IMR-90 (cell line): ENCODE results near the gene NADSYN1. TPM values are rescaled to one million over a fixed set of nuclear protein-coding genes. Genes with fewer than 3 reads are reported as not detected.

ENCODE experiments used
- ATAC-seq: fragments of 200-7000 bp; cut with Tn5 transposase; 2 replicates; pipeline ENCODE4 v1.9.1; 2020; ENCODE audit warnings: low read depth, mild to moderate bottlenecking, moderate library complexity
- BruUV-seq: library from RNA; stranded (reverse); fragments of 400-500 nt; replicated peaks from 2 replicates; lab custom pipeline; 2021; lab: Mats Ljungman, UMichigan
- CTCF ChIA-PET: fragments of 300-600 bp; formaldehyde crosslinking; extraction: SDS; loops from one replicate; lab custom pipeline; 2021; ENCODE audit warnings: antibody characterized with exemption; lab: Yijun Ruan, JAX
- POLR2A ChIA-PET: fragments of 300-600 bp; sonication (Branson Sonifier 250); formaldehyde crosslinking; loops from one replicate; lab custom pipeline; 2022; ENCODE audit warnings: antibody characterized with exemption; ENCODE audit not compliant: unreplicated experiment; lab: Charles Lee
- DNase-seq: peaks from one replicate; pipeline ENCODE4 v3.0.0; 2013
- H2AFZ ChIP-seq: replicated peaks from 2 replicates; pipeline ENCODE3; 2013; ENCODE audit warnings: low read length, mild to moderate bottlenecking; ENCODE audit not compliant: poor library complexity
- H2AK5ac ChIP-seq: 2 replicates; pipeline ENCODE4 v1.6.1; 2013; ENCODE audit warnings: low read depth, low read length, inconsistent platforms
- H2AK9ac ChIP-seq: replicated peaks from 2 replicates; pipeline ENCODE3; 2013; ENCODE audit warnings: mild to moderate bottlenecking, low read depth, low read length, moderate library complexity; ENCODE audit not compliant: poor library complexity
- H2BK120ac ChIP-seq: 2 replicates; pipeline ENCODE4 v1.6.1; 2013; ENCODE audit warnings: low read depth, low read length, inconsistent platforms
- H2BK15ac ChIP-seq: 3 replicates; pipeline ENCODE4 v1.6.1; 2013; ENCODE audit warnings: low read depth, low read length, inconsistent platforms
- H2BK20ac ChIP-seq: 2 replicates; pipeline ENCODE4 v1.6.1; 2013; ENCODE audit warnings: low read depth, mild to moderate bottlenecking, inconsistent platforms, low read length, moderate library complexity
- H2BK5ac ChIP-seq: 2 replicates; pipeline ENCODE4 v1.6.1; 2013; ENCODE audit warnings: mild to moderate bottlenecking, low read depth, low read length, inconsistent platforms; ENCODE audit not compliant: poor library complexity, severe bottlenecking
- H3K14ac ChIP-seq: replicated peaks from 2 replicates; pipeline ENCODE4 v1.6.1; 2013; ENCODE audit warnings: low read depth, low read length, inconsistent platforms
- H3K18ac ChIP-seq: 2 replicates; pipeline ENCODE4 v1.6.1; 2013; ENCODE audit warnings: low read depth, low read length, control low read depth
- H3K23ac ChIP-seq: 2 replicates; pipeline ENCODE4 v1.6.1; 2013; ENCODE audit warnings: low read depth, low read length, inconsistent platforms
- H3K27ac ChIP-seq: 2 replicates; pipeline ENCODE4 v1.5.1; 2013; ENCODE audit warnings: mild to moderate bottlenecking, control low read depth, low read length; ENCODE audit not compliant: insufficient read depth
- H3K27me3 ChIP-seq: 2 replicates; pipeline ENCODE4 v1.6.1; 2013; ENCODE audit warnings: low read length; ENCODE audit not compliant: control insufficient read depth, insufficient read depth
- H3K36me3 ChIP-seq: 2 replicates; pipeline ENCODE4 v1.6.1; 2013; ENCODE audit warnings: low read length, mixed read lengths; ENCODE audit not compliant: control insufficient read depth, insufficient read depth
- H3K4ac ChIP-seq: 2 replicates; pipeline ENCODE4 v1.6.1; 2013; ENCODE audit warnings: low read depth, low read length, inconsistent platforms
- H3K4me1 ChIP-seq: 2 replicates; pipeline ENCODE4 v1.6.1; 2013; ENCODE audit warnings: low read length, mixed read lengths; ENCODE audit not compliant: control insufficient read depth, insufficient read depth
- H3K4me2 ChIP-seq: 2 replicates; pipeline ENCODE4 v1.6.1; 2013; ENCODE audit warnings: low read depth, mild to moderate bottlenecking, control low read depth, low read length, moderate library complexity
- H3K4me3 ChIP-seq: 2 replicates; pipeline ENCODE4 v1.5.1; 2013; ENCODE audit warnings: low read depth, mild to moderate bottlenecking, control low read depth, low read length, moderate library complexity; ENCODE audit not compliant: insufficient read depth
- H3K56ac ChIP-seq: 2 replicates; pipeline ENCODE4 v1.6.1; 2013; ENCODE audit warnings: low read length, inconsistent platforms; ENCODE audit not compliant: insufficient read depth; ENCODE audit errors: extremely low read depth
- H3K79me1 ChIP-seq, 2 experiments: 2 replicates each; pipeline ENCODE4 v1.6.1; 2013; ENCODE audit warnings: low read length in 2 of 2, inconsistent platforms in 1 of 2, low read depth in 1 of 2
- H3K9ac ChIP-seq: 2 replicates; pipeline ENCODE4 v1.6.1; 2013; ENCODE audit warnings: low read depth, low read length, control low read depth
- H3K9me1 ChIP-seq: 2 replicates; pipeline ENCODE4 v1.6.1; 2013; ENCODE audit warnings: low read length, inconsistent platforms; ENCODE audit not compliant: insufficient read depth
- H3K9me3 ChIP-seq: 2 replicates; pipeline ENCODE4 v1.6.1; 2013; ENCODE audit warnings: low read length; ENCODE audit not compliant: control insufficient read depth, insufficient read depth
- H4K20me1 ChIP-seq: 2 replicates; pipeline ENCODE4 v1.6.1; 2013; ENCODE audit warnings: low read length, inconsistent platforms; ENCODE audit not compliant: insufficient read depth
- H4K5ac ChIP-seq: 2 replicates; pipeline ENCODE4 v1.6.1; 2013; ENCODE audit warnings: mild to moderate bottlenecking, low read depth, low read length, control low read depth
- H4K8ac ChIP-seq, 2 experiments: 2 replicates each; pipeline ENCODE4 v1.6.1; 2013; ENCODE audit warnings: low read depth in 2 of 2, low read length in 2 of 2, control low read depth in 1 of 2, inconsistent platforms in 1 of 2
- H4K91ac ChIP-seq: 2 replicates; pipeline ENCODE4 v1.6.1; 2013; ENCODE audit warnings: low read depth, low read length, inconsistent platforms; ENCODE audit not compliant: insufficient read depth
- BHLHE40 ChIP-seq: fragments of 150-350 bp; IDR thresholded peaks from 2 replicates; pipeline ENCODE4 v1.6.1; 2016; ENCODE audit warnings: mild to moderate bottlenecking, low read depth, low read length
- CEBPB ChIP-seq: IDR thresholded peaks from 2 replicates; pipeline ENCODE4 v1.6.1; 2012; ENCODE audit warnings: low read depth, low read length, improper control_type of control experiment
- CHD1 ChIP-seq: IDR thresholded peaks from 2 replicates; pipeline ENCODE4 v1.6.1; 2012; ENCODE audit warnings: low read depth, low read length, improper control_type of control experiment
- CTCF ChIP-seq: conservative IDR thresholded peaks from 2 replicates; pipeline ENCODE4 v1.5.1; 2012; ENCODE audit warnings: mild to moderate bottlenecking, low read depth, low read length, improper control_type of control experiment
- RAD21 ChIP-seq: IDR thresholded peaks from 2 replicates; pipeline ENCODE4 v1.6.1; 2012; ENCODE audit warnings: low read length, improper control_type of control experiment
- RCOR1 ChIP-seq: IDR thresholded peaks from 2 replicates; pipeline ENCODE4 v1.6.1; 2012; ENCODE audit warnings: mild to moderate bottlenecking, low read length, improper control_type of control experiment; ENCODE audit not compliant: insufficient replicate concordance
- WGBS, 2 experiments: methylation state at CpG; one replicate each; pipeline versions ENCODE4 v1.1.5 to v1.1.7; 2013; ENCODE audit warnings: missing lambda C conversion rate in 2 of 2; ENCODE audit not compliant: insufficient read length in 1 of 2; ENCODE audit errors: extremely low coverage in 2 of 2; 5-methylcytosine and 5-hydroxymethylcytosine counted together
- dilution Hi-C: fragments of 300-500 bp; cut with HindIII; formaldehyde crosslinking; loops from one replicate; pipeline ENCODE4 v1.14.3; 2018; ENCODE audit warnings: low sequenced_read_pairs; ENCODE audit not compliant: unreplicated experiment
- in situ Hi-C: fragments of 300-500 bp; cut with MboI; formaldehyde crosslinking; loops from 3 replicates; pipeline ENCODE4 v1.14.3; 2019; ENCODE audit warnings: low sequenced_read_pairs, inconsistent platforms, mixed read lengths
- intact Hi-C: fragments of 100-400 bp; cut with micrococcal nuclease; formaldehyde crosslinking; loops from 2 replicates; pipeline ENCODE4 v1.10.0; 2022
- polyA plus RNA-seq, 3 experiments: library from polyadenylated mRNA; depleted of rRNA; stranded (reverse); fragments of >200 nt; gene quantifications; 2 replicates each; pipeline ENCODE4 v1.2.3, GENCODE V29; 2012; ENCODE audit warnings: low replicate concordance in 1 of 3
- total RNA-seq: library from RNA; depleted of rRNA; stranded (reverse); fragments of >200 nt; gene quantifications from 2 replicates; pipeline ENCODE4 v1.2.3, GENCODE V29; 2012

The NADSYN1 gene
- total and polyA plus RNA-seq, 2 of the 4 experiments (the other 2 are of a cell fraction): 69.5 to 70.4 TPM

DNA sequence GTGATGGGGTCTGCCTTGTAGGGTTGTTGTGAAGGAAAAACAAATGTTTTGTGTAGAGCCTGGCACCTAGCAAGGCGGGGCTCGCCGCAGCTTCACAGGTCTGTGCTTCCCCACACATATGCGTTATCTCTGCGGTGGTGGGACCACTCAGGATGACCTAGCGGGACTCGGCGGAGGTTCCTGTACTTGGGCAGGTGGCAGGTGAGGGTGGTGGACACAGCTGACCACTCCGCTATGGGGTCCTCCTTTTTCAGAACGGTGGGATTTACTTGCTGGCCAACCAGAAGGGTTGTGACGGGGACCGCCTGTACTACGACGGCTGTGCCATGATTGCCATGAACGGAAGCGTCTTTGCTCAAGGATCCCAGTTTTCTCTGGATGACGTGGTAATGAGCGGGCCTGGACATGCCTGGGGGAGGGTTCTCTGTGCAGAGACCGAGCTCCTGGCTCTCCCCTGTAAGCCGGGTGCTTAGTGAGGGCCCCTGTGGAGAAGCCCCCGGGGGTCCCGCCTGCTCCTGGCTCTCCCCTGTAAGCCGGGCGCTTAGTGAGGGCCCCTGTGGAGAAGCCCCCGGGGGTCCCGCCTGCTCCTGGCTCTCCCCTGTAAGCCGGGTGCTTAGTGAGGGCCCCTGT is 21.3 kb downstream of the NADSYN1 start:
- no peak overlapping the region for H3K23ac ChIP-seq
- no peaks in the 10 kb centered on the region for H4K20me1 ChIP-seq
- H3K36me3 ChIP-seq: peaks cover 71% of the 10 kb centered on the region
- no peak overlapping the region for H4K91ac ChIP-seq
- no peak overlapping the region for H3K4me3 ChIP-seq
- ATAC-seq: no peak
- no peak overlapping the region for H2BK20ac ChIP-seq
- no peak overlapping the region for H3K4me2 ChIP-seq
- no peak overlapping the region for H3K18ac ChIP-seq
- in situ Hi-C loops (no loop called here), intact Hi-C loops (no loop called here), dilution Hi-C loops (no loop called here)
- peaks cover 7% of the 10 kb centered on the region; the same call in 1 of the 2 replicates for H3K9me1 ChIP-seq
- H3K56ac ChIP-seq: no peak overlapping the region
- H3K4me1 ChIP-seq: no peaks in the 10 kb centered on the region
- no peak for DNase-seq
- no peak overlapping the region for H3K27ac ChIP-seq
- no peaks in the 10 kb centered on the region for H3K79me1 ChIP-seq
- ChIA-PET CTCF (no interaction called here), POLR2A (no interaction called here)
- no peak overlapping the region for H2BK5ac ChIP-seq
- no peaks in the 10 kb centered on the region for H3K9me3 ChIP-seq
- WGBS, 2 experiments: 92% methylated on average over 6 of the region's 27 CpGs; no CpG with 5 or more reads in 1 of the 2 experiments
- no peaks in the 10 kb centered on the region for H3K27me3 ChIP-seq
- no peak overlapping the region for H2BK120ac ChIP-seq
- no peak overlapping the region for H4K8ac ChIP-seq
- TF ChIP-seq CEBPB (no peak), RAD21 (no peak), BHLHE40 (no peak), RCOR1 (no peak), CHD1 (no peak), CTCF (no peak)
- no peak overlapping the region for H3K9ac ChIP-seq
- H2BK15ac ChIP-seq: no peak overlapping the region
- no peak overlapping the region for H2AFZ ChIP-seq
- no peak overlapping the region for H3K4ac ChIP-seq
- no peak overlapping the region for H2AK5ac ChIP-seq
- no peak overlapping the region for H4K5ac ChIP-seq
- H3K14ac ChIP-seq: no peak overlapping the region
- no TSS peak for BruUV-seq
- H2AK9ac ChIP-seq: no peak overlapping the region
